Activated naive CD4-positive, alpha-beta T cell (primary cell): ENCODE measurements around the gene LCA5.
"Not testable (repeated sequence)": the region's sequence is repeated elsewhere in the genome, so short reads cannot be mapped to it uniquely, and the experiment has no call there.

ENCODE experiments used
- DNase-seq, 4 experiments: peaks; one replicate each; lab custom pipeline; 2025; lab: John Stamatoyannopoulos, UW

The LCA5 gene

GRCh38 chr6:79466207-79466834, 70.9 kb downstream of the LCA5 start:
- DNase-seq: no peak

GRCh38 chr6:79465381-79465780, 71.8 kb downstream of the LCA5 start:
- no peak for DNase-seq

- no peak for DNase-seq
Observed at GRCh38 chr6:79463621-79464050, 73.6 kb downstream of the LCA5 start.

DNA sequence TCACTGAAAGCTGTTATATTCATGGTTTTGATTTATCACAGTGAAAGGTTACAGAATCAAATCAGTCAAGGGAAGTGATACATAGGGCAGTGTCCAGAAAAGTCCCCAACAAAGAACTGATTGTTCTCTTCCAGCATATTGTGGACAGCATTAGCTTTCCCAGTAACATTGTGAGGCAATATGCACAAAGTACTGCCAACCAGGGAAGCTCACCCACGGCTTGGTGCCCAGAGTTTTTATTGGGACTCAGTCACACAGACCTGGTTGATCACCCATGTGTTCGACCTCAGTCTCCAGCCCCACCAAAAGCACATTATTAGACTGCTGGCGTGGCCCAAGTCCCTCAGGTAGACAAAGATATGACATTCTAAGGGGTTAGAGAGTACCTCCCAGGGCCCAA, 76.0 kb downstream of the LCA5 start:
- no peak for DNase-seq

DNA sequence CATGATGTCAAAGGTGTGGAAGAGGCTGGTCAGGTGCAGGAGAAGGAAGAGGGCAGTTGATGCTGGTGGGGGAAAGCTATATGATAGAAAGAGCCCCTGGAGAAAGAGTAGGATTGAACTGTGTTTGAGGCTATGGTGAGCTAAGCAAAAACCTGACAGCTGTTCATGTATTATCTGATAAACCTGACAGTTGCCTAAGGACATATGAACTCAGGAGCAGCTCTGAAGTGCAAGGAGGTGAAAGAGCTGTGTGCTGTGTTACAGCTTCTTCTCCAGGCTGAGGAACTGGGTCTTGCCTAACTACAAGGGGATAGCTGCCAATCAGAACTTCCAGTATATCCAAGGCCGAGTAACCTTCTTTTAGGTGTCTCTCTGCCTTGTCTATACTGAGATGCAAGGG, 81.8 kb downstream of the LCA5 start:
- no peak for DNase-seq

GRCh38 chr6:79453558-79454042, 83.6 kb downstream of the LCA5 start:
- no peak for DNase-seq

GRCh38 chr6:79450984-79451383, 86.2 kb downstream of the LCA5 start:
- no peak for DNase-seq

GRCh38 chr6:79446006-79446405, 91.2 kb downstream of the LCA5 start:
- no peak for DNase-seq

DNA sequence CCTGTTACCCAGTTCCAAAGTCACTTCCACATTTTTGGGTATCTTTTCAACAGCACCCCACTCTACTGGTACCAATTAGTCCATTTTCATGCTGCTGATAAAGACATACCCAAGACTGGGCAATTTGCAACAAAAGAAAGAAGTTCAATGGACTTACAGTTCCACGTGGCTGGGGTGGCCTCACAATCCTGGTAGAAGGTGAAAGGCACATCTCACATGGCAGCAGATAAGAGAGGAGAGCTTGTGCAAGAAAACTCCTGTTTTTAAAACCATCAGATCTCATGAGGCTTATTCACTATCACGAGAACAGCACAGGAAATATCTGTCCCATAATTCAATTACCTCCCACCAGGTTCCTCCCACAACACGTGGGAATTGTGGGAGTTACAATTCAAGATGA, 93.4 kb downstream of the LCA5 start:
- DNase-seq: not testable (repeated sequence)

DNA sequence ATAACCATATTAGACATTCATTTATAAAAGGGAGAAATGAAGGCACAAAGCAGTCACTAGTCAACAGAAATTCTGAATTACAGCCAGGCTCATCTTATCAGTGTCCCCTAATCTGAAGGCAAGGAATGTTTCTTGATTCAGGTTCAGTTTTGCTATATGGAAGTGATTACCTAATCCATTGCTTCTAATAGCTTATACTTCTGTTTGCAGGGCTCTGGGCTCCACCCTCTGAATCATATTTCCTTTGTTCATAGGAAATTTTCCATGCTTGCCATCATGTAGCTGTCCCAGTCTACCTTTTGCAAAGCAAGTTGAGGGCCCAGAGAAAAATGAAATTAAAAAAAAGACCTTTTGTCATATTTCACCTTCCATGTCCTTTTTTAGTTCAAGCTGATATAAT, 96.0 kb downstream of the LCA5 start:
- no peak for DNase-seq

- no peak for DNase-seq
Observed at GRCh38 chr6:79440598-79440997, 96.6 kb downstream of the LCA5 start.

GRCh38 chr6:79438030-79438429, 99.2 kb downstream of the LCA5 start:
- DNase-seq: no peak

- no peak for DNase-seq
Observed at GRCh38 chr6:79436241-79436640, 101.0 kb downstream of the LCA5 start.

- DNase-seq: no peak
Observed at GRCh38 chr6:79435746-79436145, 101.5 kb downstream of the LCA5 start.
